ENCODE data around the gene CAMK2G. TPM values are rescaled to one million over a fixed set of nuclear protein-coding genes. Genes with fewer than 3 reads are reported as not detected.

Gene CAMK2G
- total RNA-seq, 1 donor from 2014 or later, result 20.8 TPM

DNA sequence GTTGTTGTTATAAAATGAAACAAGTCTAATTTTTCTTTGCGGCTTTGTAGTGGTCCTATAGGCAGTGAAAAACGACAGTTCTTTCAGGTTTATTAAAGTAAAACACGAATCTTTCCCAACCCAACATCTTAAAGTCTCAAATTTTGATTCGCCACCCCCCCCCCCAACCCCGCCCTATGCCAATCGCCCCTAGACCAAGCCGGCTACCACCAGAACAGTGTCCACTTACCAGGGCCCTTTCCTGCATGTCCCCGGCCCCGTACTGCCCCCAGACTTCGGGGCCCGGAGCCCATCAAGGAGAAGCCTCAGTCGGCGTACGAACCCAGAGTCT, 92.8 kb downstream of the CAMK2G start:
- H3K9me3 Mint-ChIP-seq (ENCODE audit: low read depth), result no peaks in the 10 kb centered on the region
- TF ChIP-seq CTCF (IDR thresholded peaks at IDR 0.05; ENCODE audit: unreplicated experiment), result no peak
- H3K27ac Mint-ChIP-seq, result peak overlapping the region; percentile 97
- no peaks in the 10 kb centered on the region for H3K27me3 Mint-ChIP-seq
- peaks cover 4% of the 10 kb centered on the region for H3K36me3 Mint-ChIP-seq (ENCODE audit: insufficient read depth)
- peak overlapping the region; percentile 98 for H3K4me3 Mint-ChIP-seq (ENCODE audit: low read depth)
- H3K4me1 Mint-ChIP-seq (ENCODE audit: low read depth), result peaks cover 34% of the 10 kb centered on the region
- DNase-seq (ENCODE audit: low spot score, unreplicated experiment), result no peak

- H3K4me3 Mint-ChIP-seq (ENCODE audit: low read depth), result peak overlapping the region; percentile 98
- peaks cover 28% of the 10 kb centered on the region for H3K4me1 Mint-ChIP-seq (ENCODE audit: low read depth)
- no peak for TF ChIP-seq CTCF (IDR thresholded peaks at IDR 0.05; ENCODE audit: unreplicated experiment)
- H3K9me3 Mint-ChIP-seq (ENCODE audit: low read depth), result no peaks in the 10 kb centered on the region
- H3K27ac Mint-ChIP-seq, result peak overlapping the region; percentile 97
- H3K36me3 Mint-ChIP-seq (ENCODE audit: insufficient read depth), result peaks cover 4% of the 10 kb centered on the region
- no peak for DNase-seq (ENCODE audit: low spot score, unreplicated experiment)
- no peaks in the 10 kb centered on the region for H3K27me3 Mint-ChIP-seq
These were observed 93.4 kb downstream of the CAMK2G start for GRCh38 chr10:73780966-73781365.

DNA sequence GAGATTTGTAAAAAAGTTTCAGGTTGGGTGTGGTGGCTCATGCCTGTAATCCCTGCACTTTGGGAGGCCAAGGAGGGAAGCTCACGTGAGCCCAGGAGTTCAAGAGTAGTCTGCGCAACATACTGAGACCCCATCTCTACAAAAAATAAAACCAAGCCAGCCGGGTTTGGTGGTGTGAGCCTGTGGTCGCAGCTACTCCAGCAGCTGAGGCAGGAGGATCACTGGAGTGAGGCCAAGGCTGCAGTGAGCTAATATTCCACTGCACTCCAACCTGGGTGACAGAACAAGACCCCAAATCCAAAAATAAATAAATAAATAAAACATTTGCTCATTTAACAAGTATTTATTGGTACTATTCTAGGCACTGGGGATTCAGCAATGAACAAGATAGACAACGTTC, 94.1 kb downstream of the CAMK2G start:
- Mint-ChIP-seq H3K36me3 (ENCODE audit: insufficient read depth) (peaks cover 7% of the 10 kb centered on the region), H3K27me3 (no peaks in the 10 kb centered on the region), H3K4me3 (ENCODE audit: low read depth) (peak overlapping the region; percentile 98), H3K4me1 (ENCODE audit: low read depth) (peaks cover 28% of the 10 kb centered on the region), H3K27ac (peak overlapping the region; percentile 87), H3K9me3 (ENCODE audit: low read depth) (no peaks in the 10 kb centered on the region)
- no peak for DNase-seq (ENCODE audit: low spot score, unreplicated experiment)
- no peak for TF ChIP-seq CTCF (IDR thresholded peaks at IDR 0.05; ENCODE audit: unreplicated experiment)

DNA sequence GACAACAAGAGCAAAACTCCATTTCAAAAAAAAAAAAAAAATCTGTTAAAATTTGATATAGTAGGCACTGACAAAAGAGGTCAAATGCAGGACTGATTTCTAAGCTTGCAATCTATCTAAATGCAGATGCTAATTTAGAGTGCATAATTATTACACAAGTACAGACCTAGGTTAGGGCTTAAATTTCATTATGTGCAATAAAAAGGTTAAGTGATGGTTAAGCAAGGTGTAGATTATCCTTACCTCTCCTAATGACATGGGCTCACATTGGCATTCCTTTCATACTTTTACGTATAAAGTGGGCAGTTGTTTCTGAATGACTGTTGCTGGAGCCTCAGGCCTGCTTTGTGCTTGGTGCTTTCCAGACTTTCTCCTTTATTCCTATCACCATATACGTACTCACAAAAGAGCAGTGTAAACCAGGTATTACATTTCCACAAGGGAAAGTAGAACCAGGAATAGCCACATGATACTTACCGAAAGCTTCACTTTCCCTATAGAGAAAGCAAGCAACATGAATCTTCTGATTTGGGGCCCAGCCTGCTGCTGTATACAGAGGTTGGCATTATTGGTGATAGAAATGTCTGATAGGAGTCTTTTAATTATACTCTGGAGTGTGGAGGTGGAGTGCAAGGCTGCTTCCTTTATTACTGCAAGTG, 94.7 kb downstream of the CAMK2G start:
- H3K9me3 Mint-ChIP-seq (ENCODE audit: low read depth), result no peaks in the 10 kb centered on the region
- no peak for DNase-seq (ENCODE audit: low spot score, unreplicated experiment)
- no peak for TF ChIP-seq CTCF (IDR thresholded peaks at IDR 0.05; ENCODE audit: unreplicated experiment)
- H3K4me3 Mint-ChIP-seq (ENCODE audit: low read depth), result peak overlapping the region; percentile 51
- no peaks in the 10 kb centered on the region for H3K27me3 Mint-ChIP-seq
- no peak overlapping the region for H3K27ac Mint-ChIP-seq
- H3K4me1 Mint-ChIP-seq (ENCODE audit: low read depth), result peaks cover 27% of the 10 kb centered on the region
- H3K36me3 Mint-ChIP-seq (ENCODE audit: insufficient read depth), result peaks cover 10% of the 10 kb centered on the region

GRCh38 chr10:73779018-73779417, 95.3 kb downstream of the CAMK2G start:
- H3K27me3 Mint-ChIP-seq, result no peaks in the 10 kb centered on the region
- DNase-seq (ENCODE audit: low spot score, unreplicated experiment), result no peak
- H3K4me3 Mint-ChIP-seq (ENCODE audit: low read depth), result no peak overlapping the region
- no peak for TF ChIP-seq CTCF (IDR thresholded peaks at IDR 0.05; ENCODE audit: unreplicated experiment)
- H3K9me3 Mint-ChIP-seq (ENCODE audit: low read depth), result no peaks in the 10 kb centered on the region
- peaks cover 12% of the 10 kb centered on the region for H3K36me3 Mint-ChIP-seq (ENCODE audit: insufficient read depth)
- H3K4me1 Mint-ChIP-seq (ENCODE audit: low read depth), result peaks cover 33% of the 10 kb centered on the region
- H3K27ac Mint-ChIP-seq, result no peak overlapping the region

Data from progenitor cell of endocrine pancreas (in vitro differentiated cells).